ENCODE results near the gene RAB9B. TPM values are rescaled to one million over a fixed set of nuclear protein-coding genes. Genes with fewer than 3 reads are reported as not detected.

The RAB9B gene
- total RNA-seq, 3 donors from 2014 or later: 0.69 to 8.0 (median 0.82) TPM

- Histone ChIP-seq H3K9me3 (no peaks in the 10 kb centered on the region), H3K4me1 (ENCODE audit: low read depth) (no peaks in the 10 kb centered on the region), H3K4me3 (no peak overlapping the region), H3K36me3 (ENCODE audit: low read depth) (no peaks in the 10 kb centered on the region)
- ATAC-seq: no peak
- no peak for DNase-seq
- no peak for TF ChIP-seq CTCF (IDR thresholded peaks at IDR 0.05)
- intact Hi-C loops (cut with DNase I, micrococcal nuclease): no loop called here
These were observed 48.9 kb downstream of the RAB9B start for GRCh38 chrX:103783196-103783595.

- no peaks in the 10 kb centered on the region for H3K4me1 ChIP-seq (ENCODE audit: low read depth)
- no peak overlapping the region for H3K4me3 ChIP-seq
- intact Hi-C loops (cut with DNase I, micrococcal nuclease): no loop called here
- ATAC-seq (no peak), DNase-seq (no peak)
- no peaks in the 10 kb centered on the region for H3K36me3 ChIP-seq (ENCODE audit: low read depth)
- no peak for TF ChIP-seq CTCF (IDR thresholded peaks at IDR 0.05)
- H3K9me3 ChIP-seq: no peaks in the 10 kb centered on the region
These were observed 49.4 kb downstream of the RAB9B start for GRCh38 chrX:103782640-103783039.

DNA sequence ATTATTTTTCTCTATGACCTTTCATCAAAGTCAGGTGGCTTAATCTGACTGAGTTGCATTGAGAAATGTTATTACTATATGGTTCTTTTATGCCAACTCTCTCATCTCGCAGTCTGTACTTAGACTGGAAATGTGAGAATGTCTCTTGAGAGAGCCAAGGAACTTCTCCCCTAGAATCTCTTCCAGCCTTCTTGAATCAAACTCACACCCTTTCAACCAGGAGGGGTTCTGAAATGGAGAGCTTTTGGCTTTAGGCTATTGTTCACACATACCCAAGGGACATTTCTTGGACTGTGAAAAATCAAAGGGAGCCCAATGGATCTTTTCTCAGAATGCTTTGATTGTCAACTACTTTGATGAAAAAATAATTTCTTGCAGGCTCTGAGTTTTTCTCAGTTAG, 50.4 kb downstream of the RAB9B start:
- DNase-seq (no peak), ATAC-seq (no peak)
- Histone ChIP-seq H3K4me3 (no peak overlapping the region), H3K9me3 (no peaks in the 10 kb centered on the region), H3K36me3 (ENCODE audit: low read depth) (no peaks in the 10 kb centered on the region), H3K4me1 (ENCODE audit: low read depth) (no peaks in the 10 kb centered on the region)
- no peak for TF ChIP-seq CTCF (IDR thresholded peaks at IDR 0.05)
- intact Hi-C loops (cut with DNase I, micrococcal nuclease): no loop called here

DNA sequence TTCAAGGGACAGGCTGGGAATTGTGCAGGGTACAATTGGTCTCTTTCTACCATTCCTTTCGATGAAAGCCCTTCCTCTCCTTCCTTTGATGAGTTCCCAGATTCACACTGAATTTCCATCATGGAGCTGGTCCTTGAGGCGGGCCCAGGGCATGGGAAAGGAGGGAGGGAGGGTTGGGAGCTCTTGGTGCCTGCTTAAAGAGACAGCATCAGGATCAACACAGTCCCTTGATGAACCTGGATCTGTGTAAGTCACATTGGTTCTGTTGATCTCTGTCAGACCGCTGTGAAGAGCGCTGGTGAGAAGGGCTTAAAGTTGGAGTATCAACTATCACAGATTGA, 51.0 kb downstream of the RAB9B start:
- Histone ChIP-seq H3K4me1 (ENCODE audit: low read depth) (no peaks in the 10 kb centered on the region), H3K9me3 (no peaks in the 10 kb centered on the region), H3K4me3 (no peak overlapping the region), H3K36me3 (ENCODE audit: low read depth) (no peaks in the 10 kb centered on the region)
- ATAC-seq (no peak), DNase-seq (no peak)
- TF ChIP-seq CTCF (IDR thresholded peaks at IDR 0.05): no peak
- intact Hi-C loops (cut with DNase I, micrococcal nuclease): no loop called here

DNA sequence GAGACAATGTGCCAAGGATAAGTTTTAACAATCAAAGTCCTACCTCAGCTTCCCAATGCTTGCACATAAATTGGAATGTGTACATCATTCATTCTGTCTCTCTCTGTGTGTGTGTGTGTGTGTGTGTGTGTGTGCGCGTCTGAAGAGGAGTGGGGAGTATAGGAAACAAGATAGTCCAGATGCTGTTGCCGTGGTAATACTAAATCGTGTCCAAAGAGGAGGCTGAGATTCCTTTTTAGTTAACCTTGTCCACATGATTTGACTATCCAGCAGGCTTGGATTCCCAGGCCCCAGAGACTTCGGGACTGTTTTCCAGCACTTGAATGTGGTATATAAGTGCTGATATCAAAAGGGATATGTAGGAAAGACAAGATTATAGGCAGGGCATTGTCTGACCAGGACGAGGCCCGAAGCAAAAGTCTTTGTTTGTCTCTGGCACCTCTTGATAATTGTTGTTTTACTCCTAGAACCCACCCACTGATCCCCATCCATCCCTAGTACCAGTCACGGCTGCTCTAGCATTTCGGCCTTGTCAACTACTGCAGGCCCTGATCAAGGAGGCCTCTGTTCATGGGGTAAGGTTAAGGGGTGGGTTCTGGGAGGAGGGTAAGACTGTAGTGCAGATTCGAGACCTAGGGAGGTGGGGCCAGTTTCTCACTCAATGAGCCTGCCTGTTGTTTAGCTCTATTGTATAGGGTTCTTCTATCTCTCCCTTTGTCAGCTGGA, 51.6 kb downstream of the RAB9B start:
- ATAC-seq (no peak), DNase-seq (no peak)
- no peaks in the 10 kb centered on the region for H3K4me1 ChIP-seq (ENCODE audit: low read depth)
- H3K4me3 ChIP-seq: no peak overlapping the region
- H3K9me3 ChIP-seq: no peaks in the 10 kb centered on the region
- no peak for TF ChIP-seq CTCF (IDR thresholded peaks at IDR 0.05)
- H3K36me3 ChIP-seq (ENCODE audit: low read depth): no peaks in the 10 kb centered on the region
- intact Hi-C loops (cut with DNase I, micrococcal nuclease): no loop called here

Measured in mucosa of descending colon (tissue), 3 donors.